NCI-H82 treated with DMSO at 0.1 percent for 48 hours (cell line): Measurements from ENCODE around the gene RPN2.

ENCODE experiments used
- DNase-seq: peaks from one replicate; lab custom pipeline; 2025; ENCODE audit not compliant: unreplicated experiment; lab: John Stamatoyannopoulos, UW

RPN2 gene

DNA sequence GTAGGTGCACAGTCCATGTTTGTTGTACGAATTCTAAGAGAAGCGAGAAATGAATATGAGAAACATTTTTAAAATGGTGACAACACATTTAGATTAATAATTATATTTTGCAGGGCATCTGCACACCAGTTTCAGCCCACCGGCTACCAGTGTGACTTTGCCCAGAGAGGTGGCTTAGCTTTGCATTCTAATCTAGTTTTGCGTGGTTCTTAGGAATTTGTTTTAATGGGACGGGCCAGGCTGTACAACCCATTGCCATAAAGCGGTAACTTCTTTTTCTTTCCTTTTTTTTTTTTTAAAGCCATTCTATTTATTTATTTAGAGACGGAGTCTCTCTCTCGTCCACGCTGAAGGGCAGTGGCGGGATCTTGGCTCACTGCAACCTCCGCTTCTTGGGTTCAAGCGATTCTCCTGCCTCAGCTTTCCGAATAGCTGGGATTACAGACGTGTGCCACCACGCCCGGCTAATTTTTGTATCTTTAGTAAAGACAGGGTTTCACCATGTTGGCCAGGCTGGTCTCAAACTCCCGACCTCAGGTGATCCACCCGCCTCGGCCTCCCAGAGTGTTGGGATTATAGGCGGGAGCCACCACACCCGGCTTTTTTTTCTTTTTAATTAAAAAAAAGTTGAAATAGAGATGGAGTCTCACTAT, 111.2 kb downstream of the RPN2 start:
- DNase-seq, result no peak
